GM19043 (cell line): ENCODE results near the gene FUT8.

ENCODE experiments used
- ATAC-seq: cut with Tn5 transposase; IDR thresholded peaks from one replicate; pipeline ENCODE4 v1.9.1; 2021; ENCODE audit warnings: low read depth; ENCODE audit not compliant: unreplicated experiment

Gene FUT8

GRCh38 chr14:65549429-65549828, 136.9 kb downstream of the FUT8 start:
- ATAC-seq, result no peak

- ATAC-seq, result no peak
These were observed 138.5 kb downstream of the FUT8 start for GRCh38 chr14:65550779-65551643.

- ATAC-seq, result no peak
These were observed 140.2 kb downstream of the FUT8 start for GRCh38 chr14:65552724-65553123.

- ATAC-seq, result no peak
These were observed 142.3 kb downstream of the FUT8 start for GRCh38 chr14:65554837-65555236.

GRCh38 chr14:65555358-65555757, 142.8 kb downstream of the FUT8 start:
- ATAC-seq, result no peak

- no peak for ATAC-seq
These were observed 145.8 kb downstream of the FUT8 start for GRCh38 chr14:65558363-65558762.

- ATAC-seq, result no peak
These were observed 148.0 kb downstream of the FUT8 start for GRCh38 chr14:65560340-65561027.

- ATAC-seq, result no peak
These were observed 151.8 kb downstream of the FUT8 start for GRCh38 chr14:65564370-65564769.

GRCh38 chr14:65565948-65566347, 153.4 kb downstream of the FUT8 start:
- ATAC-seq, result no peak

- ATAC-seq, result no peak
These were observed 154.4 kb downstream of the FUT8 start for GRCh38 chr14:65566820-65567522.

GRCh38 chr14:65574611-65575010, 162.1 kb downstream of the FUT8 start:
- ATAC-seq, result no peak

GRCh38 chr14:65575389-65575788, 162.9 kb downstream of the FUT8 start:
- ATAC-seq, result no peak

GRCh38 chr14:65580973-65581372, 168.4 kb downstream of the FUT8 start:
- no peak for ATAC-seq

- no peak for ATAC-seq
These were observed 168.8 kb downstream of the FUT8 start for GRCh38 chr14:65581378-65581777.

GRCh38 chr14:65581799-65582198, 169.3 kb downstream of the FUT8 start:
- ATAC-seq, result no peak

GRCh38 chr14:65585216-65585615, 172.7 kb downstream of the FUT8 start:
- ATAC-seq, result no peak

GRCh38 chr14:65588426-65589140, 176.1 kb downstream of the FUT8 start:
- ATAC-seq, result no peak

- ATAC-seq, result no peak
These were observed 181.8 kb downstream of the FUT8 start for GRCh38 chr14:65594153-65594881.

GRCh38 chr14:65594882-65595237, 182.3 kb downstream of the FUT8 start:
- ATAC-seq, result no peak

- ATAC-seq, result no peak
These were observed 186.8 kb downstream of the FUT8 start for GRCh38 chr14:65599375-65599774.
